Neuronal stem cell (in vitro differentiated cells): ENCODE results near the gene HYLS1.

Experiments
- DNase-seq: peaks from one replicate; pipeline ENCODE4 v3.0.0-alpha.2; 2013; ENCODE audit warnings: low spot score
- H2AFZ ChIP-seq: one replicate; pipeline ENCODE4 v1.6.1; 2013; ENCODE audit warnings: mild to moderate bottlenecking, low read length, inconsistent platforms
- H2AK5ac ChIP-seq: 2 replicates; pipeline ENCODE4 v1.6.1; 2013; ENCODE audit warnings: low read depth, mild to moderate bottlenecking, inconsistent platforms, low read length, moderate library complexity, mixed read lengths
- H2BK120ac ChIP-seq: 2 replicates; pipeline ENCODE4 v1.6.1; 2013; ENCODE audit warnings: low read depth, mild to moderate bottlenecking, inconsistent platforms, low read length, moderate library complexity, mixed read lengths
- H2BK12ac ChIP-seq: one replicate; pipeline ENCODE4 v1.6.1; 2013; ENCODE audit warnings: low read length, inconsistent platforms
- H2BK15ac ChIP-seq: 2 replicates; pipeline ENCODE4 v1.6.1; 2013; ENCODE audit warnings: mild to moderate bottlenecking, low read length, inconsistent platforms, mixed read lengths
- H2BK5ac ChIP-seq: one replicate; pipeline ENCODE4 v1.6.1; 2013; ENCODE audit warnings: inconsistent platforms, mild to moderate bottlenecking, low read length, moderate library complexity
- H3K14ac ChIP-seq: one replicate; pipeline ENCODE4 v1.6.1; 2013; ENCODE audit warnings: low read length, inconsistent platforms
- H3K18ac ChIP-seq: 2 replicates; pipeline ENCODE4 v1.6.1; 2013; ENCODE audit warnings: low read length, inconsistent platforms
- H3K23ac ChIP-seq: 2 replicates; pipeline ENCODE4 v1.6.1; 2013; ENCODE audit warnings: low read depth, mild to moderate bottlenecking, mixed read lengths, low read length, inconsistent platforms; ENCODE audit not compliant: poor library complexity
- H3K27ac ChIP-seq: replicated peaks from 3 replicates; pipeline ENCODE4 v1.5.1; 2013; ENCODE audit warnings: low read length, inconsistent platforms
- H3K27me3 ChIP-seq, 3 experiments: 2 replicates each; pipeline ENCODE4 v1.6.1; 2013; ENCODE audit warnings: low read length in 3 of 3, mild to moderate bottlenecking in 2 of 3, inconsistent platforms in 1 of 3, low read depth in 1 of 3, mixed read lengths in 1 of 3, moderate library complexity in 1 of 3; ENCODE audit not compliant: control insufficient read depth in 3 of 3, insufficient read depth in 3 of 3
- H3K36me3 ChIP-seq, 2 donors: replicated peaks in 1 of 2; 2 replicates each; pipeline ENCODE4 v1.6.1; 2013; ENCODE audit warnings: low read length in 2 of 2; ENCODE audit not compliant: control insufficient read depth in 2 of 2, insufficient read depth in 2 of 2
- H3K4ac ChIP-seq: 2 replicates; pipeline ENCODE4 v1.6.1; 2013; ENCODE audit warnings: inconsistent platforms, mild to moderate bottlenecking, low read length, moderate library complexity
- H3K4me1 ChIP-seq, 2 donors: 1 replicate in 1 of 2; 2 replicates in 1 of 2; pipeline ENCODE4 v1.6.1; 2013; ENCODE audit warnings: low read length in 2 of 2, low read depth in 1 of 2; ENCODE audit not compliant: control insufficient read depth in 2 of 2, insufficient read depth in 1 of 2
- H3K4me2 ChIP-seq: one replicate; pipeline ENCODE4 v1.6.1; 2013; ENCODE audit warnings: mild to moderate bottlenecking, low read length, inconsistent platforms; ENCODE audit not compliant: insufficient read depth, poor library complexity, severe bottlenecking
- H3K4me3 ChIP-seq, 2 donors: 2 replicates each; pipeline ENCODE4 v1.5.1; 2013; ENCODE audit warnings: low read length in 2 of 2, mild to moderate bottlenecking in 2 of 2, inconsistent platforms in 1 of 2, moderate library complexity in 1 of 2
- H3K79me1 ChIP-seq: one replicate; pipeline ENCODE4 v1.6.1; 2013; ENCODE audit warnings: low read depth, mild to moderate bottlenecking, inconsistent platforms, low read length, moderate library complexity
- H3K9ac ChIP-seq: one replicate; pipeline ENCODE4 v1.6.1; 2013; ENCODE audit warnings: mild to moderate bottlenecking, low read depth, low read length, inconsistent platforms; ENCODE audit not compliant: poor library complexity
- H3K9me3 ChIP-seq, 2 donors: replicated peaks in 1 of 2; 2 replicates each; pipeline versions ENCODE3 to v1.6.1; 2013; ENCODE audit warnings: low read length in 2 of 2, mild to moderate bottlenecking in 2 of 2, inconsistent platforms in 1 of 2, low read depth in 1 of 2, mixed read lengths in 1 of 2, moderate library complexity in 1 of 2; ENCODE audit not compliant: control insufficient read depth in 2 of 2, insufficient read depth in 1 of 2
- H4K8ac ChIP-seq: one replicate; pipeline ENCODE4 v1.6.1; 2013; ENCODE audit warnings: low read depth, mild to moderate bottlenecking, inconsistent platforms, low read length, moderate library complexity
- H4K91ac ChIP-seq: one replicate; pipeline ENCODE4 v1.6.1; 2013; ENCODE audit warnings: low read length, low read depth, mild to moderate bottlenecking, inconsistent platforms; ENCODE audit not compliant: poor library complexity
- WGBS, 2 donors: extraction: QIAGEN DNeasy Blood & Tissue Kit; methylation state at CpG; one replicate each; pipeline ENCODE4 v1.1.7; 2013; ENCODE audit warnings: missing lambda C conversion rate in 2 of 2, mixed read lengths in 1 of 2; ENCODE audit not compliant: insufficient read length in 2 of 2, insufficient replicate concordance in 1 of 2; ENCODE audit errors: extremely low coverage in 2 of 2; 5-methylcytosine and 5-hydroxymethylcytosine counted together

The HYLS1 gene

DNA sequence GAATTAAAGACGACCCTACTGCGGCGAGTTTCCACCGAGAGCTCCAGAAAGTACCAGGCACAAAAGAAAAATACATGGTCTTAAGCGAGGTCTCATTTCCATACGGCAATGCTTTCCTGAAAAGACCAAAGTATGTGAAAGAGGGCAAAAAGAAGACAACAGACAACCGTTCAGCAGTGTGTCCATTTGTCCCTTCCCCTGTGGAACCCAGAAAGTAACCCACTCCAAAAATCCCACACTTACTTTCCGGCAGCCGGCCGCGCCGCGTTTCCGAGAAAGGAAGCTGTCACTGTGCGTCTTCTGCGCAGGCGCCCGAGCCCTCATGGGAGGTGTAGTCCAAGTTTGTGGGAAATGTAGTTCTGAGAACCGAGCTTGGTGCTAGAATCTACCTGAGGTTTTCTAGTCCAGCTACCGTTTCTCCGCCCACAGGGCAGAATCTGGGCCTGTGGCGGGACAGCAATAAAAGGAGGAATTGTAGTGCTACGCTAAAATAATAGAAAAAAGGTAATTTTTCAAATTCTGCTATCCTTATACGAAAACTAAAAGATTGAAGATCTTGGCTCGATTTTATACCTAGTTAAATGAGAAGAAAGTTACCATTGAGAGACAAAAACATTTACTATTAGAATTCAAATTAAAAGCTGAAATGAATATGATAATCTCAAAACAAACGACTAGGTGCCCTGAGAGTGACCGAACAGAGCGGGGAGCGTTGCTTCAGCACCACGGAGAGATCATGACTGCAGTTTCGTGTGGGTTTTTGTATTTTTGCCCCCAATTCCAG, 15.7 kb downstream of the HYLS1 start, which contains the start of gene PUS3:
Gene PUS3, minus strand, starts transcription at position 280 of the 784 bp plus-strand sequence. CDS start 6,922 bp downstream, outside the sequence.
- no CpG with 5 or more reads among the region's 31 CpGs for WGBS, 2 donors
- H3K4ac ChIP-seq = no peak within 1 kb of the TSS

DNA sequence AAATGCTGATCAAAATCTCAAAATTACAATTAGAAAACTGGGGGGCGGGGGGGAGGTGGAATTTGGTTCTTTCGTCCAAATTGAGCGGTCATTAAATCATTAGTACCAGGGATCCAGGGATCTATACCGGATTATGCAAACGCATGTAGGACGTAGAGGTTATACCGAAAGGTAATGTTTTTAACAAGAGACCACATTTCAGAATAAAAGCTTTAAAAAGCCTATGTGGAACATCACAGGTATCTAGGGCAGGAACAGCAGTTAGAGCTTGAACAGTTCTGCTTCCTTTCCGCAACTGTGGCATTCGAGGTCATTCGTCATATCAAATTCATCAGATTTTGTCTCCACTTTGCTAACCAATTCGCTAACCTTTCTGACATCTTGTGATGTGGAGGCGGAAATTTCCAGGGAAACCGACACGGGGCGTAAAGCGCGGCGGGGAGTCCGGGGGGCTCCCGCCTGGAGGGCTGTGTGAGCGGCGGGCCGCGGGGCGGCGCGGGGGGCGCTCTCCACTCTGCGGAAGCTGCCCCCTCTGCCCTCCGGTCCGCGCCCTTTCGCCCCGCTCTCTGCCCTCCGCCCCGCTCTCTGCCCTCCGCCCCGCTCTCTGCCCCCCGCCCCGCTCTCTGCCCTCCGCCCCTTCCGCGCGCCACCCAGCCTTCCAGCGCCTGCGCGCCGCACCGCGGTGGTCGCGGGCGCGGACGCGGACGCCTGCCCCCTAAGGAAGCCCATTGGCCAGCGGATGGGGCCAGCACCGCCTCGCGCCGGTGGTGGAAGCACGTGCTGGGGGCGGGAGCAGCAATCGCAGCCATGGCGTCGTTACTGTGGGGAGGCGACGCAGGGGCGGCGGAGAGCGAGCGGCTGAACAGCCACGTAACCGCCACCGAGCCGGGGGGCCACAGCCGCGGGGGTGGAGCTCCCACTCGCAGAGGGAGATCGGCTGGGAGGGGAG, 16.5 kb downstream of the HYLS1 start, which contains the start of gene DDX25:
Gene DDX25, plus strand, starts transcription at position 798 of the 949 bp plus-strand sequence. Its CDS starts 10 bp downstream, at position 808.
- H4K91ac ChIP-seq = no peak within 1 kb of the TSS
- peak within 1 kb of the TSS; percentile 62 to 71 for H3K4me3 ChIP-seq
- H3K9ac ChIP-seq = no peak within 1 kb of the TSS
- H4K8ac ChIP-seq = no peak within 1 kb of the TSS
- no CpG with 5 or more reads among the region's 81 CpGs for WGBS, 2 donors
- H2BK15ac ChIP-seq = peak within 1 kb of the TSS; percentile 92
- peak within 1 kb of the TSS; percentile 12 for H3K4ac ChIP-seq
- peaks cover 3 to 9% (median 5%) of the 10 kb centered on the region in 3 experiments for H3K27me3 ChIP-seq
- H2AFZ ChIP-seq = peak within 1 kb of the TSS; percentile 86
- H3K23ac ChIP-seq = peak within 1 kb of the TSS; percentile 77
- H3K4me2 ChIP-seq = peak within 1 kb of the TSS; percentile 51
- no peak within 1 kb of the TSS for H3K14ac ChIP-seq
- H2BK120ac ChIP-seq = no peak within 1 kb of the TSS
- peak within 1 kb of the TSS; percentile 94 for H3K18ac ChIP-seq
- no peak within 1 kb of the TSS for H3K27ac ChIP-seq
- peak within 1 kb of the TSS; percentile 68 for H2AK5ac ChIP-seq
- H3K36me3 ChIP-seq = peaks cover 5 to 12% of the 10 kb centered on the region in 2 donors
- H3K79me1 ChIP-seq = no peaks in the 10 kb centered on the region
- H2BK12ac ChIP-seq = no peak within 1 kb of the TSS
- H3K4me1 ChIP-seq = peaks cover 2 to 7% of the 10 kb centered on the region in 2 donors
- peak; percentile 51 for DNase-seq
- H3K9me3 ChIP-seq = peaks cover 5 to 7% of the 10 kb centered on the region in 2 donors
- H2BK5ac ChIP-seq = no peak within 1 kb of the TSS

More for the DNA sequence above, 15.7 kb downstream of the HYLS1 start, which contains the start of gene PUS3:
- Histone ChIP-seq H3K14ac (no peak within 1 kb of the TSS), H2AFZ (peak within 1 kb of the TSS; percentile 86), H3K9me3 (peaks cover 5 to 7% of the 10 kb centered on the region in 2 donors), H3K79me1 (no peaks in the 10 kb centered on the region), H3K4me3 (peak within 1 kb of the TSS; percentile 62 to 91), H3K9ac (no peak within 1 kb of the TSS), H4K91ac (no peak within 1 kb of the TSS), H3K27ac (no peak within 1 kb of the TSS), H3K4me2 (peak within 1 kb of the TSS; percentile 55), H4K8ac (no peak within 1 kb of the TSS), H3K36me3 (peaks cover 5 to 12% of the 10 kb centered on the region in 2 donors), H3K4me1 (peaks cover 2 to 7% of the 10 kb centered on the region in 2 donors), H3K18ac (no peak within 1 kb of the TSS), H2BK12ac (no peak within 1 kb of the TSS), H2BK120ac (no peak within 1 kb of the TSS), H3K27me3 (peaks cover 3 to 9% (median 5%) of the 10 kb centered on the region in 3 experiments), H2AK5ac (no peak within 1 kb of the TSS), H2BK15ac (no peak within 1 kb of the TSS), H2BK5ac (no peak within 1 kb of the TSS), H3K23ac (no peak within 1 kb of the TSS)
- DNase-seq = peak; percentile 66

DNA sequence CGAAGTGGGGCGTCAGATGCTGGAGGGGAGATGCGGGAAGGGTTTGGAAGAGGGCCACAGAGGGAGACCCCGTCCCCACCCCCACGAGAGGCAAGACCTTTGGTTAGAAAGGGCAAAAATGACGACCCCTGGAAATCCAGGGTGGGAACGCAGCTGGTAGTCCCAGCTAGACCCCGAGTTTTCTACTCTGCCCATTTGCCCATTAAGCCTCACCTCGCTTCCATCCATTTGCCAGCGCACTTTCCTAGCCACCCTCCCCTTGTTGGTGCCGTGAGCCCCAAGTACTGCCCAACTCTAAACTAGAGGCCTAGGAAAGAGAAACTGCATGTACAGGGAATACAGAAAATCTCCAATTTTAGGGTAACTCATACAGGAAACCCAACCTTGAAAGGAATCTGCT, 17.2 kb downstream of the HYLS1 start:
- peak overlapping the region; percentile 92 for H2BK15ac ChIP-seq
- H3K4ac ChIP-seq = peak overlapping the region; percentile 12
- H3K9me3 ChIP-seq = peaks cover 5 to 7% of the 10 kb centered on the region in 2 donors
- DNase-seq = no peak
- peak overlapping the region; percentile 62 to 71 for H3K4me3 ChIP-seq
- no peak overlapping the region for H3K27ac ChIP-seq
- H2AK5ac ChIP-seq = peak overlapping the region; percentile 68
- peaks cover 2 to 7% of the 10 kb centered on the region in 2 donors for H3K4me1 ChIP-seq
- H2BK5ac ChIP-seq = no peak overlapping the region
- H3K9ac ChIP-seq = no peak overlapping the region
- no peak overlapping the region for H2BK12ac ChIP-seq
- H4K8ac ChIP-seq = no peak overlapping the region
- no peak overlapping the region for H3K14ac ChIP-seq
- no peaks in the 10 kb centered on the region for H3K79me1 ChIP-seq
- H3K23ac ChIP-seq = peak overlapping the region; percentile 77
- peak overlapping the region; percentile 86 for H2AFZ ChIP-seq
- H3K27me3 ChIP-seq = peaks cover 3 to 9% (median 5%) of the 10 kb centered on the region in 3 experiments
- peaks cover 2 to 8% of the 10 kb centered on the region in 2 donors for H3K36me3 ChIP-seq
- no peak overlapping the region for H4K91ac ChIP-seq
- peak overlapping the region; percentile 94 for H3K18ac ChIP-seq
- no peak overlapping the region for H2BK120ac ChIP-seq
- peak overlapping the region; percentile 51 for H3K4me2 ChIP-seq
- WGBS, 2 donors = no CpG with 5 or more reads among the region's 11 CpGs
